KMS-11 (cell line): ENCODE measurements around the gene SIX4.

Experiments
- H2AFZ ChIP-seq: fragments of 200-600 bp; sonication (generic); 2 replicates; pipeline ENCODE4 v1.6.1; 2016; ENCODE audit warnings: antibody characterized with exemption, mixed run types, low read depth
- H3K27ac ChIP-seq: fragments of 200-600 bp; sonication (generic); 2 replicates; pipeline ENCODE4 v1.6.1; 2016; ENCODE audit warnings: mild to moderate bottlenecking, mixed run types
- H3K27me3 ChIP-seq: fragments of 200-600 bp; sonication (generic); 2 replicates; pipeline ENCODE4 v1.6.1; 2017; ENCODE audit warnings: mild to moderate bottlenecking, low read depth, mixed run types, moderate library complexity; ENCODE audit not compliant: insufficient read depth
- H3K36me3 ChIP-seq: fragments of 200-600 bp; sonication (generic); 2 replicates; pipeline ENCODE4 v1.6.1; 2017; ENCODE audit warnings: mild to moderate bottlenecking, mixed run types; ENCODE audit not compliant: insufficient read depth
- H3K4me1 ChIP-seq: fragments of 200-600 bp; sonication (generic); 2 replicates; pipeline ENCODE4 v1.6.1; 2016; ENCODE audit warnings: mild to moderate bottlenecking, low read depth, mixed run types; ENCODE audit not compliant: poor library complexity, severe bottlenecking
- H3K4me2 ChIP-seq: fragments of 200-600 bp; sonication (generic); 2 replicates; pipeline ENCODE4 v1.7.0; 2016; ENCODE audit warnings: mild to moderate bottlenecking, mixed run types
- H3K4me3 ChIP-seq: fragments of 200-600 bp; sonication (generic); IDR thresholded peaks from 2 replicates; pipeline ENCODE4 v1.6.1; 2017; ENCODE audit warnings: low read depth, low read length, mixed read lengths; ENCODE audit not compliant: insufficient read depth
- H3K79me2 ChIP-seq: fragments of 200-600 bp; sonication (generic); 2 replicates; pipeline ENCODE4 v1.6.1; 2016; ENCODE audit warnings: low read depth, mixed run types; ENCODE audit not compliant: insufficient read depth
- H3K9ac ChIP-seq: fragments of 200-600 bp; sonication (generic); 2 replicates; pipeline ENCODE4 v1.6.1; 2016; ENCODE audit warnings: mild to moderate bottlenecking, mixed run types
- H4K20me1 ChIP-seq: fragments of 200-600 bp; sonication (generic); 2 replicates; pipeline ENCODE4 v1.6.1; 2016; ENCODE audit warnings: mild to moderate bottlenecking, mixed run types; ENCODE audit not compliant: insufficient read depth
- TF ChIP-seq, protein P1 (sequence below): fragments of 200-600 bp; sonication (generic); conservative IDR thresholded peaks from 2 replicates; pipeline ENCODE4 v1.6.1; 2017; ENCODE audit warnings: low read depth, mild to moderate bottlenecking, antibody characterized with exemption, low read length, moderate library complexity, mixed read lengths

SIX4 gene

DNA sequence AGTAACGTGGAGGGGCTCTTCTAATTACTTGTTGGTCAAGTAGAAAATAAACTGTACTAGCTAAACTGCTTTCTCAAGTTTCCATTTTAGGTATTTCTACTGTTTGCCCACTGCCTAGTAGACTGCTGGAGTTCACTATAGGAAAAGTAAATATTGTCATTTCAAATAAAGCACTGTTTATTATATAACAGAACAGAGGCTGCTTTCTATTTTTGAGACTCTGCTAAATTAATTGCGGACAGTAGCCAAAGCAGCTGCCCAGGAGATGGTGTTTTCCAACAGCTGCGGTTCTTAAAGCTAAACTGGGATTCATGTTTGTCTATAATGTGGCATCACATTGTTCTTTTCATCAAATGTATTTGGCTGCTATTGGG lies 59.0 kb downstream of the SIX4 start:
- Histone ChIP-seq H3K79me2 (no peaks in the 10 kb centered on the region), H3K27me3 (no peaks in the 10 kb centered on the region), H3K36me3 (no peaks in the 10 kb centered on the region), H4K20me1 (no peaks in the 10 kb centered on the region), H3K9ac (no peak overlapping the region), H3K27ac (no peak overlapping the region), H2AFZ (no peak overlapping the region), H3K4me2 (no peak overlapping the region), H3K4me1 (no peaks in the 10 kb centered on the region), H3K4me3 (no peak overlapping the region)
- TF ChIP-seq, protein P1, sequence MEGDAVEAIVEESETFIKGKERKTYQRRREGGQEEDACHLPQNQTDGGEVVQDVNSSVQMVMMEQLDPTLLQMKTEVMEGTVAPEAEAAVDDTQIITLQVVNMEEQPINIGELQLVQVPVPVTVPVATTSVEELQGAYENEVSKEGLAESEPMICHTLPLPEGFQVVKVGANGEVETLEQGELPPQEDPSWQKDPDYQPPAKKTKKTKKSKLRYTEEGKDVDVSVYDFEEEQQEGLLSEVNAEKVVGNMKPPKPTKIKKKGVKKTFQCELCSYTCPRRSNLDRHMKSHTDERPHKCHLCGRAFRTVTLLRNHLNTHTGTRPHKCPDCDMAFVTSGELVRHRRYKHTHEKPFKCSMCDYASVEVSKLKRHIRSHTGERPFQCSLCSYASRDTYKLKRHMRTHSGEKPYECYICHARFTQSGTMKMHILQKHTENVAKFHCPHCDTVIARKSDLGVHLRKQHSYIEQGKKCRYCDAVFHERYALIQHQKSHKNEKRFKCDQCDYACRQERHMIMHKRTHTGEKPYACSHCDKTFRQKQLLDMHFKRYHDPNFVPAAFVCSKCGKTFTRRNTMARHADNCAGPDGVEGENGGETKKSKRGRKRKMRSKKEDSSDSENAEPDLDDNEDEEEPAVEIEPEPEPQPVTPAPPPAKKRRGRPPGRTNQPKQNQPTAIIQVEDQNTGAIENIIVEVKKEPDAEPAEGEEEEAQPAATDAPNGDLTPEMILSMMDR, result no peak

DNA sequence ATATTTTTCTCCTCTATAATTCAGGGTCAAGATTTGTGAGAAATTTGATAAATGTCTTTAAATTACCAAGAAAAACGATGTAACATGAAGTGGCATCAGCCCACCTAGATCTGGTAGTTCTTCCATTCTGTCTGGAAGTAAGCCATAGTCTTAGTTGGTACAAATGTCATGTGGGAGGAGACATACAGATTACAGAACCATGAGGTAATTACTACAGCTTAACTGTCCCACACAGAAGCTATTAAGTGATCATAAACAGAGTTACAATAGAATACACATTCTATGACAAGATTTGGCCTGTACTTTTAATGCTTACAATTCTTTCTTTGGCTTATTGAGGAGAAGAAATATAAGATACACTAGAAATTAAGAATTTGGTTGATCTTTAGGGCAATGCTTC lies 61.2 kb downstream of the SIX4 start:
- Histone ChIP-seq H3K27ac (no peak overlapping the region), H3K79me2 (no peaks in the 10 kb centered on the region), H2AFZ (no peak overlapping the region), H3K4me3 (no peak overlapping the region), H3K4me1 (no peaks in the 10 kb centered on the region), H3K27me3 (no peaks in the 10 kb centered on the region), H4K20me1 (no peaks in the 10 kb centered on the region), H3K9ac (no peak overlapping the region), H3K36me3 (no peaks in the 10 kb centered on the region), H3K4me2 (no peak overlapping the region)
- TF ChIP-seq, protein P1, result no peak

DNA sequence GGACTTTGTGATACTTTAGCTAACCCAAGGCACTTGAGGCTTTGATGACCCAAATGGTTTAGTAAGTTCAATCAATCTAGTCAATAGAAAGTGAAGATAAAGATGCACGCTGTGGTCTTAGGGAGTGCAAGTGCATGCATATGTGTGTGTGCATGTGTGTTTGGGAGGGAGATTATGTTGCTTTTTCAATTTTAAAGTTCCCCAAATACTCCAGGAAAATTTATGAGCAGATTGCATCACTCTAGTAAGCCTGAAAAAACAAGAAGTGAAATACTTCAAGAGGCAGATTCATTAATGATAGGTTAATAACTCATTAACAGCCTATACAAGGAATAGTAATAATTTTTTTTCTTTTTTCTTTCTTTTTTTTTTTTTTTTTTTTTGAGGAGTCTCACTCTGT lies 62.4 kb downstream of the SIX4 start:
- TF ChIP-seq, protein P1, result no peak
- no peak overlapping the region for H2AFZ ChIP-seq

More for the DNA sequence above, 62.4 kb downstream of the SIX4 start:
- no peak overlapping the region for H3K27ac ChIP-seq
- no peaks in the 10 kb centered on the region for H3K27me3 ChIP-seq
- H3K9ac ChIP-seq, result no peak overlapping the region
- H4K20me1 ChIP-seq, result no peaks in the 10 kb centered on the region
- no peaks in the 10 kb centered on the region for H3K36me3 ChIP-seq
- no peaks in the 10 kb centered on the region for H3K79me2 ChIP-seq
- no peaks in the 10 kb centered on the region for H3K4me1 ChIP-seq
- no peak overlapping the region for H3K4me2 ChIP-seq
- H3K4me3 ChIP-seq, result no peak overlapping the region
